Measurements from ENCODE around the gene ASIC1.

Gene ASIC1

GRCh38 chr12:50084775-50085614 lies 27.6 kb downstream of the ASIC1 start, which contains the start of gene SMARCD1:
TSS of gene SMARCD1 (plus strand) at chr12:50085342. CDS start at chr12:50085370, 28 bp downstream.
- TF ChIP-seq, protein P1, sequence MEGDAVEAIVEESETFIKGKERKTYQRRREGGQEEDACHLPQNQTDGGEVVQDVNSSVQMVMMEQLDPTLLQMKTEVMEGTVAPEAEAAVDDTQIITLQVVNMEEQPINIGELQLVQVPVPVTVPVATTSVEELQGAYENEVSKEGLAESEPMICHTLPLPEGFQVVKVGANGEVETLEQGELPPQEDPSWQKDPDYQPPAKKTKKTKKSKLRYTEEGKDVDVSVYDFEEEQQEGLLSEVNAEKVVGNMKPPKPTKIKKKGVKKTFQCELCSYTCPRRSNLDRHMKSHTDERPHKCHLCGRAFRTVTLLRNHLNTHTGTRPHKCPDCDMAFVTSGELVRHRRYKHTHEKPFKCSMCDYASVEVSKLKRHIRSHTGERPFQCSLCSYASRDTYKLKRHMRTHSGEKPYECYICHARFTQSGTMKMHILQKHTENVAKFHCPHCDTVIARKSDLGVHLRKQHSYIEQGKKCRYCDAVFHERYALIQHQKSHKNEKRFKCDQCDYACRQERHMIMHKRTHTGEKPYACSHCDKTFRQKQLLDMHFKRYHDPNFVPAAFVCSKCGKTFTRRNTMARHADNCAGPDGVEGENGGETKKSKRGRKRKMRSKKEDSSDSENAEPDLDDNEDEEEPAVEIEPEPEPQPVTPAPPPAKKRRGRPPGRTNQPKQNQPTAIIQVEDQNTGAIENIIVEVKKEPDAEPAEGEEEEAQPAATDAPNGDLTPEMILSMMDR (IDR thresholded peaks at IDR 0.05; ENCODE audit: low read depth, low read length), result peak; percentile 72
- DNase-seq (ENCODE audit: extremely low read depth, low read depth), result peak; percentile 82

GRCh38 chr12:50085615-50086072 lies 28.2 kb downstream of the ASIC1 start:
- TF ChIP-seq, protein P1 (IDR thresholded peaks at IDR 0.05; ENCODE audit: low read depth, low read length), result no peak

GRCh38 chr12:50086148-50086547 lies 28.8 kb downstream of the ASIC1 start:
- no peak for DNase-seq (ENCODE audit: extremely low read depth, low read depth)

More at GRCh38 chr12:50085615-50086072, 28.2 kb downstream of the ASIC1 start:
- DNase-seq (ENCODE audit: extremely low read depth, low read depth), result no peak

DNA sequence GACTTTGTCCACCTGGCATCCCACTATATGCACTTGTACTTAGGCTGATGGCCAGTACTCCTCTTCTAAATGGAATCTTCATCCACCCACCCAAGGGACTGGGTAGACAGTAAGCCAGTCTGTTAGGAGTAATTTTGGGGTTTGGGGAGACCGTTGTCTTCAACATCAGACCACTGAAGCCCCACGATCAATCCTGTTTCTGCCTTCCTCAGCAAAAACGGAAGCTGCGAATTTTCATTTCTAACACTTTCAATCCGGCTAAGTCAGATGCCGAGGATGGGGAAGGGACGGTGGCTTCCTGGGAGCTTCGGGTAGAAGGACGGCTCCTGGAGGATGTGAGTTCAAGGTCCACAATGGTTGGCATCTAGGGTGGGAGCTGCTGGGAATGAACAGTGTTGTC lies 29.8 kb downstream of the ASIC1 start:
- TF ChIP-seq, protein P1 (IDR thresholded peaks at IDR 0.05; ENCODE audit: low read depth, low read length), result no peak
- no peak for DNase-seq (ENCODE audit: extremely low read depth, low read depth)

More at GRCh38 chr12:50086148-50086547, 28.8 kb downstream of the ASIC1 start:
- TF ChIP-seq, protein P1 (IDR thresholded peaks at IDR 0.05; ENCODE audit: low read depth, low read length), result no peak

DNA sequence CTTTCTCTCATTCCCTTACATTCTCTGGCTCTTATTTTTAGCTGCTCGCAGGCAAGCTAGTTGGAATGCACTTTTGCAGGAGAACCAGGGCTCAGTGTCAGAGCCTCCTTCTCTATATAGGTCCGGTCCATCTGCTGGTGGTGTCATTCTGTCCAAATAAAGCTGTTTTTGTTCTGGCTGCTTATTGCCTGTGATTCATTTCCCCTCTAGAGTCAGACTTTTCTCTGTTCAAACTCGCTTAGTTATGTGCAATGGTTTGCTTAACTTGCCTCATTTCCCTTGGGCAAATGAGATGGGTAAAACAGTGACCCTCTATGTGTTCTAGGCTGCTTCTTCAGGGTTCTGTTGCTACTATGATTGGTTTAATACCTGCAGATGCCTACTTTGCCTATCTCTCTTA lies 30.6 kb downstream of the ASIC1 start:
- TF ChIP-seq, protein P1 (IDR thresholded peaks at IDR 0.05; ENCODE audit: low read depth, low read length), result no peak
- DNase-seq (ENCODE audit: extremely low read depth, low read depth), result no peak

DNA sequence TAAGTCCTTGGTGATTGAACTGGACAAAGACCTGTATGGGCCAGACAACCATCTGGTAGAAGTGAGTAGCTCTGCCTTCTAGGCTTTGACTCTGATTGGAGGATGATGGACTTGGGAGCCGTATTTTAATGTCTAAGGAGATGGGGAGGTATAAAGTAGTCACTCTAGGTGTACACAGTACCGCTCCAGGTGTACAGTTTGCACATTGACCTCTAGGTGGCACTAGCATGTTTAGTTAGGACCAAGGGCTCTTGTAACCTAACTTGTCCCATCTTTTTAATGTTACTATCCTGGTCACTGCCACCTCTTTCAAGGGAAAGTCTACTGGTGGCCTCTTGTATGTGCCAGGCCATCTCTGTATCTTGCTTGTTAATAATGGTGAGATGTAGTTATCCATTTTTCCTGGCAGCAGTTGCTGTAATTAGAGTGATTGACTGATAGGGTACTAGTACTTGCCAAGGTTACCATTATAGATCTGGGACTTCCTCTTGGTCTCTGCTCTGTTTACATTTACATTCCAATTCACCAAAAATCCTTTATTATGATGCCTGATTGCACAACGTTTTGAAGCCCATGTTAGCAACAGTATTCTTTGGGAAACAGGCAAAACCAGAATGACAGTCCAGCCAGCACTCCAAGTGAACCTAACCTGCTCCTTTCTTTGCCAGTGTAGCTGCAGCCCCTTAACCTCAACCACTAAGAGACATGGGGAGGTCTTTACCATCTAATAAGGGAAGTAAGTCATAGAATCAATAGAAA lies 31.4 kb downstream of the ASIC1 start:
- TF ChIP-seq, protein P1 (IDR thresholded peaks at IDR 0.05; ENCODE audit: low read depth, low read length), result peak; percentile 77

DNA sequence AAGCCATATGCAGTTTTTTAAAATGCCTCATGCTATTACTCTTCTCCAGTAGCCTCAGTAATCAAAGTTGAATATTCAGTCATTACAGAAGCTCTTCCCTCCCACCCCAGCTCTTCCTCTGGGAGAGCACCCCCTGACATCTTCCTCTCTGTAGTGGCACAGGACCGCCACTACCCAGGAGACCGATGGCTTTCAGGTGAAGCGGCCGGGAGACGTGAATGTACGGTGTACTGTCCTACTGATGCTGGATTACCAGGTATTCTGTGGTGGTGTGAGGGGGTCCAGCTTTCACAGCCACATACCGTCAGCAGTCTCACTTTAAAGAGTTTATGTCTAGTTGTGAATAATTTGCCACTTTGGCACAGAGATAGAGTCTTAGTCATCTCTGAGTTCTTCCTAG lies 32.3 kb downstream of the ASIC1 start:
- TF ChIP-seq, protein P1 (IDR thresholded peaks at IDR 0.05; ENCODE audit: low read depth, low read length), result no peak

More for the DNA sequence above, 31.4 kb downstream of the ASIC1 start:
- DNase-seq (ENCODE audit: extremely low read depth, low read depth), result no peak

More for the DNA sequence above, 32.3 kb downstream of the ASIC1 start:
- no peak for DNase-seq (ENCODE audit: extremely low read depth, low read depth)
